ENCODE measurements around the gene GPX4. TPM values are rescaled to one million over a fixed set of nuclear protein-coding genes. Genes with fewer than 3 reads are reported as not detected.

Gene GPX4
- total and polyA plus RNA-seq, 9 of the 15 experiments (the other 6 are each of a cell fraction or from before 2014, with no cell fraction given) = 61.4 to 661 (median 349) TPM

DNA sequence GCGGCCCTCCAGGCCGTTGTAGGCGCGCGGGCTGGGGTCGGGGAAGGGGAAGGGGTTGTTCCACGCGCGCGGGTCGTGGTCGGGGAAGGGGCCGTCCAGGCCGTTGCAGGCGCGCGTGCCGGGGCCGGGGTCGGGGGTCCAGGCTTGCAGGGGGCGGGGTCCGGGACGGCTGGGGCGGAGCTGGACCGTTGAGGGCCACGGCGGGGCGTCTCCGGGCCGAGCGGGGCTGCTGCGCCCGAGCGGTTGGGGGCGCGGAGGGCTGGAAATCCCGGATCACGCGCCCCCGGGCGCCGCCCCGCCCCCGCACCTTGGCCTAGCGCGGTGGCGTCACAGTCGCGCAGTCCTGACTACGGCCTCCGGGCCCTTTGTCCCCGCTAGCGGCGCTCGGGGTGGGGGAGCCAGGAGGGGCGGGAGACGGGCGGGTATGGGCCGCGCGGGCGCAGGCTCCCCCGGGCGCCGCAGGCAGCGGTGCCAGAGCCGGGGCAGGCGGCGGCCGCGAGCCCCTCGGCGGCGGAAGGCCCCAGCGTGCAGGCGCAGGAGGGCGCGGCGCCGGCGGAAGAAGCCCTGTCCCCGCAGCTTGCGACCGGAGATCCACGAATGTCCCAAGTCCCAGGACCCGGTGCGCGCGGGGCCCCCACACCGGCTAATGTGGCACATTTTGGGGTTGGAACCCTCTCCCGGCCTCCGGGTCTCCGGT is 665 bp downstream of the GPX4 start (continued):
- TF ChIP-seq ZBTB11 (CRISPR knock-in tag; IDR thresholded peaks at IDR 0.05) (peak in 1 of 3 experiments; percentile 44; a peak in 1 of 6 replicates), ZKSCAN3 (CRISPR knock-in tag; IDR thresholded peaks at IDR 0.05) (no peak), TBP (optimal IDR thresholded peaks at IDR 0.05; ENCODE audit: low read depth, low read length) (peak; percentile 14), ZSCAN29 (IDR thresholded peaks at IDR 0.05) (0 out of 2 replicates have a peak, but pooled peaks have one; percentile 3), CREB1 (IDR thresholded peaks at IDR 0.05) (peak; percentile 88), CREB1 (CRISPR knock-in tag; IDR thresholded peaks at IDR 0.05) (no peak), SMAD4 (CRISPR knock-in tag; conservative IDR thresholded peaks at IDR 0.05) (0 out of 2 replicates have a peak, but pooled peaks have one; percentile 41), ZBTB7A (IDR thresholded peaks at IDR 0.05; ENCODE audit: borderline replicate concordance, control insufficient read depth, low read depth, low read length) (peak; percentile 90; the same call in 1 of the 2 replicates), SAP30 (IDR thresholded peaks at IDR 0.05; ENCODE audit: borderline replicate concordance, insufficient read depth, low read depth, low read length, poor library complexity, severe bottlenecking) (peak; percentile 41), NR2C2 (CRISPR knock-in tag; IDR thresholded peaks at IDR 0.05) (no peak), NR2C2 (tag; IDR thresholded peaks at IDR 0.05) (peak; percentile 31; the same call in 1 of the 2 replicates), JUN (IDR thresholded peaks at IDR 0.05; ENCODE audit: borderline replicate concordance, low read depth, low read length) (0 out of 2 replicates have a peak, but pooled peaks have one; percentile 12), JUN (CRISPR knock-in tag; IDR thresholded peaks at IDR 0.05; ENCODE audit: borderline replicate concordance) (no peak), CTCFL (IDR thresholded peaks at IDR 0.05; ENCODE audit: borderline replicate concordance, insufficient read depth, low read depth, low read length, poor library complexity, severe bottlenecking) (peak; percentile 2), ZBTB17 (CRISPR knock-in tag; IDR thresholded peaks at IDR 0.05) (no peak)
- TF ChIP-seq, protein P1, sequence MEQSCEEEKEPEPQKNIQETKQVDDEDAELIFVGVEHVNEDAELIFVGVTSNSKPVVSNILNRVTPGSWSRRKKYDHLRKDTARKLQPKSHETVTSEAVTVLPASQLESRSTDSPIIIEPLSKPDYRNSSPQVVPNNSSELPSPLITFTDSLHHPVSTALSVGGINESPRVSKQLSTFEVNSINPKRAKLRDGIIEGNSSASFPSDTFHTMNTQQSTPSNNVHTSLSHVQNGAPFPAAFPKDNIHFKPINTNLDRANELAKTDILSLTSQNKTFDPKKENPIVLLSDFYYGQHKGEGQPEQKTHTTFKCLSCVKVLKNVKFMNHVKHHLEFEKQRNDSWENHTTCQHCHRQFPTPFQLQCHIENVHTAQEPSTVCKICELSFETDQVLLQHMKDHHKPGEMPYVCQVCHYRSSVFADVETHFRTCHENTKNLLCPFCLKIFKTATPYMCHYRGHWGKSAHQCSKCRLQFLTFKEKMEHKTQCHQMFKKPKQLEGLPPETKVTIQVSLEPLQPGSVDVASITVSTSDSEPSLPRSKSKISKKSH (CRISPR knock-in tag; IDR thresholded peaks at IDR 0.05) = no peak
- TF ChIP-seq, protein P2, sequence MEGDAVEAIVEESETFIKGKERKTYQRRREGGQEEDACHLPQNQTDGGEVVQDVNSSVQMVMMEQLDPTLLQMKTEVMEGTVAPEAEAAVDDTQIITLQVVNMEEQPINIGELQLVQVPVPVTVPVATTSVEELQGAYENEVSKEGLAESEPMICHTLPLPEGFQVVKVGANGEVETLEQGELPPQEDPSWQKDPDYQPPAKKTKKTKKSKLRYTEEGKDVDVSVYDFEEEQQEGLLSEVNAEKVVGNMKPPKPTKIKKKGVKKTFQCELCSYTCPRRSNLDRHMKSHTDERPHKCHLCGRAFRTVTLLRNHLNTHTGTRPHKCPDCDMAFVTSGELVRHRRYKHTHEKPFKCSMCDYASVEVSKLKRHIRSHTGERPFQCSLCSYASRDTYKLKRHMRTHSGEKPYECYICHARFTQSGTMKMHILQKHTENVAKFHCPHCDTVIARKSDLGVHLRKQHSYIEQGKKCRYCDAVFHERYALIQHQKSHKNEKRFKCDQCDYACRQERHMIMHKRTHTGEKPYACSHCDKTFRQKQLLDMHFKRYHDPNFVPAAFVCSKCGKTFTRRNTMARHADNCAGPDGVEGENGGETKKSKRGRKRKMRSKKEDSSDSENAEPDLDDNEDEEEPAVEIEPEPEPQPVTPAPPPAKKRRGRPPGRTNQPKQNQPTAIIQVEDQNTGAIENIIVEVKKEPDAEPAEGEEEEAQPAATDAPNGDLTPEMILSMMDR (IDR thresholded peaks at IDR 0.05 in 2 of 3, conservative IDR thresholded peaks at IDR 0.05 in 1 of 3; ENCODE audit: insufficient read depth in 2 of 3, low read depth in 1 of 3, low read length in 3 of 3) = 0 out of 6 replicates have a peak, but pooled peaks of 1 of the 3 experiments have one; percentile 25
